ENCODE data around the gene IZUMO4.

DNA sequence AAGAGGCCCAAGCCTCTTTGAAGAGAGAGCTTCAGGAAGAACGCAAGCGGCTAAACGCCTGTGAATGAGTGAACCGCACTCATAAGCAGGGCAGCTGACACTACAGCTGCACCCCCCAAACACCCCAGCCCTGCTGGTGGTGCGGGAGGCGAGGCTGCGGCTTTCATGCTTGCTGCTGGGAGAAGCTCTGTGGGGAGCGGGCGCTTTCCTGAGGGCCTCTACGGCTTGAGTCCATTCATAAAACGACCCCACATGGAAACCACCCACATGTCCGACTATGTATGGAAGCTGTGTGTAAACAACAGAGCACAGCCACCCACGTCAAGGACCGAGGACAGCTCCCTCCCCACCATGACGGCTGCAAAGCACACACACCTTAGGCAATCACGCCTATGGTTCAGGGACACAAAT lies 49.1 kb downstream of the IZUMO4 start:
- TF ChIP-seq, protein P1, sequence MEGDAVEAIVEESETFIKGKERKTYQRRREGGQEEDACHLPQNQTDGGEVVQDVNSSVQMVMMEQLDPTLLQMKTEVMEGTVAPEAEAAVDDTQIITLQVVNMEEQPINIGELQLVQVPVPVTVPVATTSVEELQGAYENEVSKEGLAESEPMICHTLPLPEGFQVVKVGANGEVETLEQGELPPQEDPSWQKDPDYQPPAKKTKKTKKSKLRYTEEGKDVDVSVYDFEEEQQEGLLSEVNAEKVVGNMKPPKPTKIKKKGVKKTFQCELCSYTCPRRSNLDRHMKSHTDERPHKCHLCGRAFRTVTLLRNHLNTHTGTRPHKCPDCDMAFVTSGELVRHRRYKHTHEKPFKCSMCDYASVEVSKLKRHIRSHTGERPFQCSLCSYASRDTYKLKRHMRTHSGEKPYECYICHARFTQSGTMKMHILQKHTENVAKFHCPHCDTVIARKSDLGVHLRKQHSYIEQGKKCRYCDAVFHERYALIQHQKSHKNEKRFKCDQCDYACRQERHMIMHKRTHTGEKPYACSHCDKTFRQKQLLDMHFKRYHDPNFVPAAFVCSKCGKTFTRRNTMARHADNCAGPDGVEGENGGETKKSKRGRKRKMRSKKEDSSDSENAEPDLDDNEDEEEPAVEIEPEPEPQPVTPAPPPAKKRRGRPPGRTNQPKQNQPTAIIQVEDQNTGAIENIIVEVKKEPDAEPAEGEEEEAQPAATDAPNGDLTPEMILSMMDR (IDR thresholded peaks at IDR 0.05; ENCODE audit: poor library complexity), result no peak
- no peak for TF ChIP-seq EZH2phosphoT487 (IDR thresholded peaks at IDR 0.05; ENCODE audit: low read depth, severe bottlenecking, unreplicated experiment)
